ENCODE measurements around the gene TMPRSS9.

The TMPRSS9 gene

GRCh38 chr19:2329501-2329916 is 30.6 kb upstream of the TMPRSS9 start:
- DNase-seq (ENCODE audit: low spot score) = no peak

- DNase-seq (ENCODE audit: low spot score) = no peak
These were observed 29.8 kb upstream of the TMPRSS9 start for GRCh38 chr19:2330255-2330631.

DNA sequence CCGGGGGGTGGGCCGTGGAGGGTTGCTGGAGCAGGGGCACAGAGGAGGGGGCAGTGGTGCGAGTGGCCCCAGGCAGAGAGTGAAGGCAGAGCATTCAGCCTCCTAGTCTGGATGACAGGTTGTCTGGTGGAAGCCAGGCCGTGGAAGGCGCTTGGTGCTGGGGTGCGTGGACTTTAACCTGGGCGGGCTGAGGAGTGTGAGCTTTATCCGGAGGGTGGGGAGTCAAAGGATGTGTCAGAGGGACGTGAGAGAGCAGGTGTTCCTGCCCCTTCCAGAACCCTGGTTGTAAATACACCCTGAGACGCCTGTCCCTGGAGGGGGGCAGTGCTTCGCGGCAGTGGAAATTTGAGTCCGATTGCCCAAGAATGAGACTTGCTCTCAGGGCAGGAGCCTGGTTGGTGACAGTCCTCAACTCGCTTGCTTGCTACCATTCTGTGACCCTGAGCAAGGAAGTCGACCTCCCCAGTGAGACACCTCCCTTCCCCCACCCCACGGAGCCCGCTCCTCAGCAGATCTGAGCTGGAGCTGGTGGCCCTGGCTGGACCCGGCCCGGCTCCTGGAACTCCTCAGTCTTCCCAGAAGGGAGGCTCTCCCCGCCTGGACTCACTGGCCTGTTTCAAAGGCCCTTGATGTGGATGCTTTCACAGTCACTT is 29.3 kb upstream of the TMPRSS9 start:
- no peak for DNase-seq (ENCODE audit: low spot score)

DNA sequence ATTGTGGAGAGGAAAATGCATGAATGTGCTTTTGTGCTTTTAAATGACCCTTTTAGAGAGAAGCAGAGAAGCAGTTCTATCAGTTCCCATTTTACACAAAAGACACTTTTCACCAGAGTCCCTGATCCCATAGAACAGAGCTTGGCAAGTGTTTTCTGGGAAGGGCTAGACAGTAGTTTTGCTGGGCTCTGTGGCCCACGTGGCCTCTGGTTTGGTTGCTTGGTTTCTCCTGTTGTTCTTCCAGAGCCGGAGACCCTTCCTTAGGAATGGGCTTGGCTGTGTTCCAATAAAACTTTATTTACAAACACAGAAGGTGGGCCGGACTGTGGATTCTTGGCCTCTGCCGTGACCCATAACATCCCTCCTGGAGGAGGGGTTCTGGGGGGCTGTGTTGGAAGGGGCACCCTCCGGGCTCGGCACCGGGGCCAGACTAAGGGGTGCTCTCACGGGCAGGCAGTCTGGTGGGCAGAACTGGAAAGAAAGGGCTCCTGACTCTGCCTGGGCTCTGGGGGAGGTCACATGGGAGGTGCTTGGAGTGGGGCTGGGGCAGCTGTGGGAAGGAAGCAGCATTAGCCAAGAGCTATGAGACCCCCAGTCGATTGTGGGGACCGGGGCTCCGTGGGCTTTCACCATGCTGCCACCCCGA is 28.3 kb upstream of the TMPRSS9 start:
- DNase-seq (ENCODE audit: low spot score) = no peak

DNA sequence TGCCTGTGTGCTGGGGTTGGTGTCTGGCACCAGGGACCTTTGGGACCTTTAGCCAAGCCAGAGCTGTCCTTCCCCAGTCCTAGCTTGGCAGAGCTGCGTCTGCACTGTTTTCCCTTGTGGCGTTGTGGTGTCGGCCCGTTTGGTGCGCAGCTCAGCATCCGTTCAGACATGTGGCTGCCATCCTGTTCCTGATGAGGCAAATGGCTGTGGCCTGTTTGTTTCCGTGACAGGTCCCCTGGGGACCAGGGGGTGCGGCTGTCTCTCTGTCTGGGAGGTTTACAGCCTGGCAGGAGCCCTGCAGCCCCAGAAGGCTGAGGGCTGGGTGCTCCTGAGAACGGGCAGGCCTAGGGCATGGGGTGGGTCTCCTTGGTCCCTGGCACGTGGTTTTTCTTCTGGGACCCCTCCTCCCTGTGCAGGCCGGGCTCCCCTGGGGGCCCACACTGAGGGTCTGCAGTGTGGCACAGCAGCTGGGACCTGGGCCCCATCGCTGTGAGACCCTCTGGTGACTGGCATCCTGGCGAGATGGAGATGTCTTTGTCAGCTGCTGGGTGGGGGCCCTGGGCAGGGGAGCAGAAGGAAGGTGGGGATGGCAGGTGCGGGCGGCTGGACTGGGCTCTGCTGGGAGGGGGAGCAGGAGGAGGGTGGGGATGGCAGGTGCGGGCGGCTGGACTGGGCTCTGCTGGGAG is 27.6 kb upstream of the TMPRSS9 start:
- no peak for DNase-seq (ENCODE audit: low spot score)

GRCh38 chr19:2333027-2333806 is 26.8 kb upstream of the TMPRSS9 start:
- DNase-seq (ENCODE audit: low spot score) = no peak

DNA sequence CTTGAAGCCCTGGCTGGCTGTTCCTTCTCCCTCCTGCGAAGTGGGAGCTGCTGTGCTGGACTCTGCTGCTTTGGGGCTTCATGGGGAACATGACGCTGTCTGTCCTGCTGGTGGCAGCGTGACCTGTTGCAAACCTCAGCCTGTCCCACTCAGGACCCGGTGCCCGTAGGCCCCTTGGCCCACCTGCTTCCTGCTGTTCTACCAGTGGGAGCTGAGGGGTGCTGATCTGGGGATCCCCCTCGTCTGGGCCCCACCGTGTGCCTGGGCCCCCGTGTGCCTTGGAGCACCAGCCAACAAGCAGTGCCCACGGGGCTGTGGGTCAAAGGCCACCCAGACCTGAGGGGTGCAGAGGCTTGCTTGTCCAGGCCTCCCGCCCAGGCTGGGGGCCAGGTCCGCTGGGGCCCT is 26.3 kb upstream of the TMPRSS9 start:
- no peak for DNase-seq (ENCODE audit: low spot score)

- no peak for DNase-seq (ENCODE audit: low spot score)
These were observed 25.6 kb upstream of the TMPRSS9 start for GRCh38 chr19:2334426-2334825.

DNA sequence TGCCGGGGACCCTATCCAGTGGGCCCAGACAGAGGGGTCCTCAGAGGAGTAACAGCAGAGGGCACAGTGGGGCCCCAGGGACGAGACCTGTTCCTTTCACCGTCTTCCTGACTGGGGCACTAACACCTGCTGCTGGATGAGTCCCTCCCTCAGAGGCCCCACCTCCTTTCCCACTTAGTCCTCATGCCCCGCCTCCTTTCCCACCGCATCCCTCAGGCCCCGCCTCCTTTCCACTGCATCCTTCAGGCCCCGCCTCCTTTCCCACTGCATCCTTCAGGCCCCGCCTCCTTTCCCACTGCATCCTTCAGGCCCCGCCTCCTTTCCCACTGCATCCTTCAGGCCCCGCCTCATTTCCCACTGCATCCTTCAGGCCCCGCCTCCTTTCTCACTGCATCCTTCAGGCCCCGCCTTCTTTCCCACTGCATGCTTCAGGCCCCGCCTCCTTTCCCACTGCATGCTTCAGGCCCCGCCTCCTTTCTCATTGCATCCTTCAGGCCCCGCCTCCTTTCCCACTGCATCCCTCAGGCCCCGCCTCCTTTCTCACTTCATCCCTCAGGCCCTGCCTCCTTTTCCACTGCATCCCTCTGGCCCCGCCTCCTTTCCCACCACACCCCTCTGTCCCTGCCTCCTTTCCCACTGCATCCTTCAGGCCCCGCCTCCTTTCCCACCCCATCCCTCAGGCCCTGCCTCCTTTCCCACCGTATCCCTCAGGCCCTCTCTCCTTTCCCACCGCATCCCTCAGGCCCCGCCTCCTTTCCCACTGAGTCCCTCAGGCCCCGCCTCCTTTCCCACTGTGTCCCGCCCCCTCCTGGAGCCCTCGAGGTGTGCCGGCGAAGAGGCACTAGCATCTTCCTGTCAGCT is 24.8 kb upstream of the TMPRSS9 start:
- DNase-seq (ENCODE audit: low spot score) = no peak

- DNase-seq (ENCODE audit: low spot score) = no peak
These were observed 24.2 kb upstream of the TMPRSS9 start for GRCh38 chr19:2335848-2336247.

- no peak for DNase-seq (ENCODE audit: low spot score)
These were observed 23.3 kb upstream of the TMPRSS9 start for GRCh38 chr19:2336528-2337328.

DNA sequence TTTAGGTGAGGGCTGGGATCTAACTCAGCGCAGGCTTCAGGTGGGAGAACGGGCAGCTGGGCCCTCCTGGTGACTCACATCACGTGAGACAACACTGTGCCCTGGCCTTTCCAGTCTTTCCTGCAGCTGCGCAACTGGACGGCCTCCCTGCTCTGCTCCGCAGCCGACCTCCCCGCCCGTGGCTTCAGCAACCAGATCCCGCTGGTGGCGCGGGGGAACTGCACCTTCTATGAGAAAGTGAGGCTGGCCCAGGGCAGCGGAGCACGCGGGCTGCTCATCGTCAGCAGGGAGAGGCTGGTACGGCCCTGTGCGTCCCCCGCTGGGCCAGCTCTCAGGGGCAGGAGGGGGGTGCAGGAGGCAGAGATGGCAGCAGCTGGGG is 22.7 kb upstream of the TMPRSS9 start:
- no peak for DNase-seq (ENCODE audit: low spot score)

GRCh38 chr19:2338055-2338615 is 21.9 kb upstream of the TMPRSS9 start:
- no peak for DNase-seq (ENCODE audit: low spot score)

- no peak for DNase-seq (ENCODE audit: low spot score)
These were observed 21.1 kb upstream of the TMPRSS9 start for GRCh38 chr19:2338751-2339643.

- no peak for DNase-seq (ENCODE audit: low spot score)
These were observed 20.3 kb upstream of the TMPRSS9 start for GRCh38 chr19:2339644-2340310.

DNA sequence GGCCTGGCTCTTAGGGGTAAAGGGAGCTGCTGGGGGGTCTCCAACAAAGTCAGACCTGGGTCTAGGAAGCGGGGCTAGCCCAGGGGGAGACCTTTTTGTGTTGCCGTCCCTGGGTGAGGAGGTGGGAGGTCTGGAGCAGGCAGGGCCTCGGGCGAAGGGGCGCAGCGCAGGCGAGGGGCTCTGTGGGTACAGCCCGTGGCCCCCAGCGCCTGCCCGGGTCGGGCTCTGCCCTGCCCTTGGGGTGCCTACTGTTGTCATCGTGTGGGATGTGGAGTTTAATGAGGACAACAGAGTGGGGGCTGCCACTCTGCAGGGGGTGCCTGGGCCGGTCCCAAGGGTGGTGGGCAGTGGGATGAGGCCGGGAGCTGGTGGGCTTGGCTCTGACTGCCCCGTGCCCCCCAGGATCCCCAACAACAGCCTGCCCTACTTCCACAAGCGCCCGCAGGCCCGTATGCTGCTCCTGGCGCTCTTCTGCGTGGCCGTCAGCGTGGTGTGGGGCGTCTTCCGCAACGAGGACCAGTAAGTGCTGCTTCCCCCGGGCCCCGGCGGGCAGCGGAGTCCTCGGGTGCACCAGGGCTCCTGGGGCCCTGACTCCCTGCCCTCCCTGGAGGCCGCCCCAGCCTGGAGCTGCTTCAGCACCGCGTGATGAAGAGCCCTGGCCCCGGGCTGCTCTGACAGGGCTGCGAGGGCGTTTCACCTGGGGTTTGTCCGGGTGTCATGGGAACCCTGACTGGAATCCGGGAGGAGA is 19.4 kb upstream of the TMPRSS9 start:
- DNase-seq (ENCODE audit: low spot score) = no peak

- no peak for DNase-seq (ENCODE audit: low spot score)
These were observed 18.8 kb upstream of the TMPRSS9 start for GRCh38 chr19:2341244-2341751.

DNA sequence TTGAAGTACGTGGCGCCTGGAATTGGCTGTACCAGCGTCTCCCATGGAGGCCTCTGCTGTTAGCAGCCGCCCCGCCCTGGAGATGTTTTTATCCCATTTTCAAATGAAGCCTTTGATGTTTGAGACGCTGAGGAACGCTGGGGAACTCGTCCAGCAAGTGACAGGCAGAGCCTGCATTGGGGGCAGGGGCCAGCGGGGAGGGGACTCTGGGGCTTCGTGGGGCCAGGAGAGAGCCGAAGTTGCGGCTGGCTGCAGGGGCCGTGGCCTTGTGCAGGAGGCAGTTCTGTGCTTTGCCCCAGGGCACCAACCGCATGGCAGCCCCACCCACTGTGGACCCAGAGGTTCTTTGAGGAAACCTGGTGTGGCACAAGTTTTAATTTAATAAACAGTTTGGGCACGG is 18.1 kb upstream of the TMPRSS9 start:
- DNase-seq (ENCODE audit: low spot score) = no peak
